Measurements from ENCODE around the gene KIF20B. TPM values are rescaled to one million over a fixed set of nuclear protein-coding genes. Genes with fewer than 3 reads are reported as not detected.

Gene KIF20B
- total and polyA plus RNA-seq, 2 of the 13 experiments (the other 11 are each of a cell fraction or from before 2014, with no cell fraction given): 3.5 to 38.6 TPM

- DNase-seq (ENCODE audit: low spot score): no peak
- TF ChIP-seq THRA (CRISPR knock-in tag; IDR thresholded peaks at IDR 0.05; ENCODE audit: borderline replicate concordance) (no peak), ZKSCAN8 (CRISPR knock-in tag; IDR thresholded peaks at IDR 0.05; ENCODE audit: borderline replicate concordance) (no peak), ARNTL (CRISPR knock-in tag; IDR thresholded peaks at IDR 0.05) (no peak), ISL2 (CRISPR knock-in tag; IDR thresholded peaks at IDR 0.05) (no peak), MLXIP (CRISPR knock-in tag; IDR thresholded peaks at IDR 0.05; ENCODE audit: borderline replicate concordance) (no peak)
- FAIRE-seq: no peak
- CTCF ChIA-PET (ENCODE audit: low intra/inter-chr PET ratio, low total read pairs): no interaction called here
- Histone ChIP-seq H3K4me1 (ENCODE audit: insufficient read depth, low read length) (no peaks in the 10 kb centered on the region), H2AFZ (ENCODE audit: low read length) (no peak overlapping the region), H3K36me3 (replicated peaks in 1 of 2; ENCODE audit: control insufficient read depth in 1 of 2, insufficient read depth in 2 of 2, low read length in 2 of 2) (peaks cover 5 to 14% of the 10 kb centered on the region in 2 experiments), H3K27me3 (ENCODE audit: control insufficient read depth in 1 of 2, insufficient read depth in 2 of 2, low read length in 2 of 2) (no peaks in the 10 kb centered on the region; a peak in 1 of 5 replicates), H3K27ac (ENCODE audit: extremely low read length, insufficient read depth, low read length) (no peak overlapping the region), H3K9me3 (ENCODE audit: low read length) (no peaks in the 10 kb centered on the region), H3K79me2 (ENCODE audit: insufficient read depth, low read length) (no peaks in the 10 kb centered on the region), H3K4me2 (ENCODE audit: low read depth, low read length) (no peak overlapping the region), H4K20me1 (ENCODE audit: insufficient read depth, low read length) (no peaks in the 10 kb centered on the region), H3K4me3 (replicated peaks in 1 of 3; ENCODE audit: insufficient read depth in 1 of 3, low read depth in 2 of 3, low read length in 3 of 3) (no peak overlapping the region), H3K9ac (ENCODE audit: insufficient read depth, low read depth, low read length) (no peak overlapping the region)
- ATAC-seq: peak; percentile 72
- 79% methylated on average over 7 of the region's 7 CpGs for WGBS (ENCODE audit: low lambda C conversion rate)
- intact Hi-C loops (cut with micrococcal nuclease; ENCODE audit: unreplicated experiment) (no loop called here), in situ Hi-C loops (cut with HindIII; ENCODE audit: extremely low pct_ligation_motif_present, low pct_unique_long_range_greater_than_20kb) (no loop called here)
- no TSS peak for BruUV-seq (replicated peaks)
- POLR2A ChIA-PET: no interaction called here
These were observed 44.5 kb downstream of the KIF20B start for GRCh38 chr10:89745903-89746302.
